HepG2 (cell line): ENCODE data around the gene TASOR2. TPM values are rescaled to one million over a fixed set of nuclear protein-coding genes. Genes with fewer than 3 reads are reported as not detected.

Experiments used
- AKNA ChIP-seq: sonication (generic); formaldehyde crosslinking; IDR thresholded peaks from 2 replicates; pipeline ENCODE4 v1.4.0; 2020; ENCODE audit warnings: missing genetic modification reagents, borderline replicate concordance
- ATF7-NPFF ChIP-seq: sonication (generic); formaldehyde crosslinking; IDR thresholded peaks from 2 replicates; pipeline ENCODE4 v1.8.1; 2023; ENCODE audit warnings: mild to moderate bottlenecking, low read depth, missing genetic modification reagents, moderate library complexity
- CHCHD3 ChIP-seq: sonication (generic); formaldehyde crosslinking; IDR thresholded peaks from 2 replicates; pipeline ENCODE4 v1.8.0; 2022; ENCODE audit warnings: mild to moderate bottlenecking, missing genetic modification reagents, moderate library complexity
- DPF2 ChIP-seq: sonication (generic); formaldehyde crosslinking; IDR thresholded peaks from 2 replicates; pipeline ENCODE4 v1.4.0; 2020; ENCODE audit warnings: mild to moderate bottlenecking, low read depth, missing genetic modification reagents, borderline replicate concordance
- FOXM1 ChIP-seq: sonication (generic); formaldehyde crosslinking; IDR thresholded peaks from 2 replicates; pipeline ENCODE4 v1.5.0; 2020; ENCODE audit warnings: missing genetic modification reagents
- HOXA5 ChIP-seq: sonication (generic); formaldehyde crosslinking; IDR thresholded peaks from 2 replicates; pipeline ENCODE4 v1.4.0; 2020; ENCODE audit warnings: missing genetic modification reagents
- MLLT10 ChIP-seq: sonication (generic); formaldehyde crosslinking; IDR thresholded peaks from 2 replicates; pipeline ENCODE4 v1.4.0; 2020; ENCODE audit warnings: missing genetic modification reagents
- THAP11 ChIP-seq: IDR thresholded peaks from 2 replicates; pipeline ENCODE4 v1.6.1; 2016; ENCODE audit warnings: missing biosample characterization, missing genetic modification reagents
- YY1 ChIP-seq: IDR thresholded peaks from 2 replicates; pipeline ENCODE4 v1.6.1; 2011; ENCODE audit warnings: low read length, low read depth, moderate library complexity, mild to moderate bottlenecking; ENCODE audit not compliant: insufficient read depth, insufficient replicate concordance
- ZNF24 ChIP-seq: fragments of 450-650 bp; IDR thresholded peaks from 2 replicates; pipeline ENCODE4 v1.6.1; 2017; ENCODE audit warnings: antibody characterized with exemption, mild to moderate bottlenecking
- ZNF317 ChIP-seq: sonication (generic); formaldehyde crosslinking; IDR thresholded peaks from 2 replicates; pipeline ENCODE4 v1.5.0; 2020; ENCODE audit warnings: mild to moderate bottlenecking, missing genetic modification reagents
- ZNF670 ChIP-seq: sonication (generic); formaldehyde crosslinking; IDR thresholded peaks from 2 replicates; pipeline ENCODE4 v1.8.0; 2022; ENCODE audit warnings: mild to moderate bottlenecking, missing genetic modification reagents, borderline replicate concordance
- ZNF788 ChIP-seq: sonication (generic); formaldehyde crosslinking; IDR thresholded peaks from 2 replicates; pipeline ENCODE4 v1.5.0; 2020; ENCODE audit warnings: mild to moderate bottlenecking, missing genetic modification reagents, borderline replicate concordance
- ZNF83 ChIP-seq: sonication (generic); formaldehyde crosslinking; IDR thresholded peaks from 2 replicates; pipeline ENCODE4 v1.4.0; 2020; ENCODE audit warnings: missing genetic modification reagents, mild to moderate bottlenecking, borderline replicate concordance
- ZSCAN20 ChIP-seq: sonication (generic); formaldehyde crosslinking; IDR thresholded peaks from 2 replicates; pipeline ENCODE4 v1.4.0; 2020; ENCODE audit warnings: missing genetic modification reagents, mild to moderate bottlenecking, borderline replicate concordance
- ZSCAN31 ChIP-seq: sonication (generic); formaldehyde crosslinking; IDR thresholded peaks from 2 replicates; pipeline ENCODE4 v1.5.0; 2020; ENCODE audit warnings: low read depth, mild to moderate bottlenecking, missing genetic modification reagents
- polyA plus RNA-seq, 8 experiments: library from polyadenylated mRNA; depleted of rRNA in 3 of 8; stranded (reverse) in 7 of 8; unstranded in 1 of 8; fragments of >200 nt; fragmentation: Illumina TruSeq in 4 of 8; extraction: Trizol in 4 of 8; gene quantifications; 2 replicates each; pipeline versions ENCODE4 v1.2.1 to v1.2.3, GENCODE V29; 2011 to 2016; ENCODE audit warnings: low read depth in 4 of 8, missing spikeins in 1 of 8, mixed read lengths in 1 of 8; ENCODE audit not compliant: insufficient read depth in 1 of 8
- total RNA-seq, 5 experiments: library from RNA; depleted of rRNA; stranded (reverse); fragments of >200 nt; fragmentation: Illumina TruSeq; extraction: Trizol; gene quantifications; 2 replicates each; pipeline ENCODE4 v1.2.3, GENCODE V29; 2016; ENCODE audit warnings: low read depth in 1 of 5
- TF ChIP-seq, protein P1 (sequence below): sonication (generic); formaldehyde crosslinking; IDR thresholded peaks from 2 replicates; pipeline ENCODE4 v1.5.0; 2020; ENCODE audit warnings: mild to moderate bottlenecking, missing genetic modification reagents
- TF ChIP-seq, protein P2 (sequence below): sonication (generic); formaldehyde crosslinking; IDR thresholded peaks from 2 replicates; pipeline ENCODE4 v1.4.0; 2020; ENCODE audit warnings: mild to moderate bottlenecking, missing genetic modification reagents, borderline replicate concordance

The TASOR2 gene
- total and polyA plus RNA-seq, 2 of the 13 experiments (the other 11 are each of a cell fraction or from before 2014, with no cell fraction given), result 24.2 to 55.3 TPM

GRCh38 chr10:5659702-5660528, 24.7 kb upstream of the TASOR2 start (continued):
- TF ChIP-seq ZNF788 (peak; percentile 54), YY1 (peak; percentile 74), CHCHD3 (CRISPR knock-in tag) (no peak; the same call in 1 of the 2 replicates), ZSCAN20 (peak; percentile 96), ZNF83 (no peak), MLLT10 (CRISPR knock-in tag) (no peak), DPF2 (CRISPR knock-in tag) (peak; percentile 60; the same call in 1 of the 2 replicates), ZNF670 (CRISPR knock-in tag) (no peak), ZNF24 (no peak), ATF7-NPFF (CRISPR knock-in tag) (0 out of 2 replicates have a peak, but pooled peaks have one; percentile 19), ZSCAN31 (no peak; the same call in 1 of the 2 replicates), ZNF317 (CRISPR knock-in tag) (0 out of 2 replicates have a peak, but pooled peaks have one; percentile 68), AKNA (CRISPR knock-in tag) (no peak), FOXM1 (CRISPR knock-in tag) (no peak), THAP11 (peak; percentile 75), HOXA5 (CRISPR knock-in tag) (no peak)
- TF ChIP-seq, protein P1, sequence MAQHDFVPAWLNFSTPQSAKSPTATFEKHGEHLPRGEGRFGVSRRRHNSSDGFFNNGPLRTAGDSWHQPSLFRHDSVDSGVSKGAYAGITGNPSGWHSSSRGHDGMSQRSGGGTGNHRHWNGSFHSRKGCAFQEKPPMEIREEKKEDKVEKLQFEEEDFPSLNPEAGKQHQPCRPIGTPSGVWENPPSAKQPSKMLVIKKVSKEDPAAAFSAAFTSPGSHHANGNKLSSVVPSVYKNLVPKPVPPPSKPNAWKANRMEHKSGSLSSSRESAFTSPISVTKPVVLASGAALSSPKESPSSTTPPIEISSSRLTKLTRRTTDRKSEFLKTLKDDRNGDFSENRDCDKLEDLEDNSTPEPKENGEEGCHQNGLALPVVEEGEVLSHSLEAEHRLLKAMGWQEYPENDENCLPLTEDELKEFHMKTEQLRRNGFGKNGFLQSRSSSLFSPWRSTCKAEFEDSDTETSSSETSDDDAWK (CRISPR knock-in tag), result no peak
- TF ChIP-seq, protein P2, sequence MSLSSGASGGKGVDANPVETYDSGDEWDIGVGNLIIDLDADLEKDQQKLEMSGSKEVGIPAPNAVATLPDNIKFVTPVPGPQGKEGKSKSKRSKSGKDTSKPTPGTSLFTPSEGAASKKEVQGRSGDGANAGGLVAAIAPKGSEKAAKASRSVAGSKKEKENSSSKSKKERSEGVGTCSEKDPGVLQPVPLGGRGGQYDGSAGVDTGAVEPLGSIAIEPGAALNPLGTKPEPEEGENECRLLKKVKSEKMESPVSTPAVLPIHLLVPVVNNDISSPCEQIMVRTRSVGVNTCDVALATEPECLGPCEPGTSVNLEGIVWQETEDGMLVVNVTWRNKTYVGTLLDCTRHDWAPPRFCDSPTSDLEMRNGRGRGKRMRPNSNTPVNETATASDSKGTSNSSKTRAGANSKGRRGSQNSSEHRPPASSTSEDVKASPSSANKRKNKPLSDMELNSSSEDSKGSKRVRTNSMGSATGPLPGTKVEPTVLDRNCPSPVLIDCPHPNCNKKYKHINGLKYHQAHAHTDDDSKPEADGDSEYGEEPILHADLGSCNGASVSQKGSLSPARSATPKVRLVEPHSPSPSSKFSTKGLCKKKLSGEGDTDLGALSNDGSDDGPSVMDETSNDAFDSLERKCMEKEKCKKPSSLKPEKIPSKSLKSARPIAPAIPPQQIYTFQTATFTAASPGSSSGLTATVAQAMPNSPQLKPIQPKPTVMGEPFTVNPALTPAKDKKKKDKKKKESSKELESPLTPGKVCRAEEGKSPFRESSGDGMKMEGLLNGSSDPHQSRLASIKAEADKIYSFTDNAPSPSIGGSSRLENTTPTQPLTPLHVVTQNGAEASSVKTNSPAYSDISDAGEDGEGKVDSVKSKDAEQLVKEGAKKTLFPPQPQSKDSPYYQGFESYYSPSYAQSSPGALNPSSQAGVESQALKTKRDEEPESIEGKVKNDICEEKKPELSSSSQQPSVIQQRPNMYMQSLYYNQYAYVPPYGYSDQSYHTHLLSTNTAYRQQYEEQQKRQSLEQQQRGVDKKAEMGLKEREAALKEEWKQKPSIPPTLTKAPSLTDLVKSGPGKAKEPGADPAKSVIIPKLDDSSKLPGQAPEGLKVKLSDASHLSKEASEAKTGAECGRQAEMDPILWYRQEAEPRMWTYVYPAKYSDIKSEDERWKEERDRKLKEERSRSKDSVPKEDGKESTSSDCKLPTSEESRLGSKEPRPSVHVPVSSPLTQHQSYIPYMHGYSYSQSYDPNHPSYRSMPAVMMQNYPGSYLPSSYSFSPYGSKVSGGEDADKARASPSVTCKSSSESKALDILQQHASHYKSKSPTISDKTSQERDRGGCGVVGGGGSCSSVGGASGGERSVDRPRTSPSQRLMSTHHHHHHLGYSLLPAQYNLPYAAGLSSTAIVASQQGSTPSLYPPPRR, result peak; percentile 67; the same call in 1 of the 2 replicates
